Measurements from ENCODE around the gene TMEM247.

The TMEM247 gene

DNA sequence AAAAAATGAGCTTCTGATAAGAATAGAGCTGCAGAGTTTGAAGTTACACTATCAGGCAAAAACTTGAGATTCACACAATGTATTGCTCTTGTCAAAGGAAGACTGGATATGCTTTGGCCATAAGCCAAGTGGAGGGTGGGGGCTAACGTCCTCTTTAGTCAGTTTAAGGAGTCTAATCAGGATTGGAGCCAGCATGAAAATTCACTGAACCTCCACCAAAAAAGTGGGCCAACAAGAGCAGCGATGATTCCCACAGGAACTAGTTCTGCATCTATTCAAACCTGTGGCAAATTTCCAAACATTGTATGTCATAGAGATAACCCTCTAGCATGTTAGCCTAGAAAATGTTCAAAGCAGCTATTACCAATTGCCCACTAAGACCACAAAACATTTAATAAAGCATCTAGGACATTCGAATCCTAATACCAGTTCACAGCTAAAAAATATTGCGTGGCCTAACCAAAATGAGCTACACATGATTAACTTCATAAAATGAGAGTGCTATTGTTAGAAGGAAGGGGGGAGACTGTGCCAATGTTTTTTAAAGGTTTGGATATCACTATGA is 43.5 kb upstream of the TMEM247 start:
- TF ChIP-seq CTCF (IDR thresholded peaks at IDR 0.05; ENCODE audit: extremely low read depth, insufficient read depth, missing control alignments) = no peak
- DNase-seq (ENCODE audit: low spot score) = no peak
- in situ Hi-C loops (cut with MboI; ENCODE audit: low pct_unique_long_range_greater_than_20kb, low sequenced_read_pairs, unreplicated experiment) = no loop called here

GRCh38 chr2:46436800-46437199 is 42.6 kb upstream of the TMEM247 start:
- in situ Hi-C loops (cut with MboI; ENCODE audit: low pct_unique_long_range_greater_than_20kb, low sequenced_read_pairs, unreplicated experiment) = no loop called here
- no peak for DNase-seq (ENCODE audit: low spot score)
- TF ChIP-seq CTCF (IDR thresholded peaks at IDR 0.05; ENCODE audit: extremely low read depth, insufficient read depth, missing control alignments) = no peak

GRCh38 chr2:46438102-46438501 is 41.3 kb upstream of the TMEM247 start:
- in situ Hi-C loops (cut with MboI; ENCODE audit: low pct_unique_long_range_greater_than_20kb, low sequenced_read_pairs, unreplicated experiment) = no loop called here
- TF ChIP-seq CTCF (IDR thresholded peaks at IDR 0.05; ENCODE audit: extremely low read depth, insufficient read depth, missing control alignments) = no peak
- no peak for DNase-seq (ENCODE audit: low spot score)

DNA sequence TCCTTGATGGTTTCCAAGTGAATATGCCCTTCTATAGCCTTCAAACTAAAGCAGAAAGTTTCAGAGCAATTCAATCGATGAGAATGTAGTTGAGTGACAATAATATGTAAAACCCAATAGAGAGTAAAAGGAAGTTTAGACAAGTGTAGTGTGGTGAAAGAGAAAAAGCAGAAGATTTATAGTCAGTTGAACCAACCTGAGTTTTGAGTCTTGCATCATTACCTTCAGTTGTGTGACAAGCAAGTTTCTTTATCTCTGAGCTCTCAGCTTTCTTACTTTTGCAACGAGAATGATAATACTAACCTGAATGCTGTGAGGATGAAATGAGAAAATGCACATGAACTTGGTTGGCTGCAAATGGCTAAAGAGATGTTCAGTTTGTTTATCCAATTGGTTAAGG is 40.6 kb upstream of the TMEM247 start:
- TF ChIP-seq CTCF (IDR thresholded peaks at IDR 0.05; ENCODE audit: extremely low read depth, insufficient read depth, missing control alignments) = no peak
- no peak for DNase-seq (ENCODE audit: low spot score)
- in situ Hi-C loops (cut with MboI; ENCODE audit: low pct_unique_long_range_greater_than_20kb, low sequenced_read_pairs, unreplicated experiment) = no loop called here

- in situ Hi-C loops (cut with MboI; ENCODE audit: low pct_unique_long_range_greater_than_20kb, low sequenced_read_pairs, unreplicated experiment) = no loop called here
- no peak for TF ChIP-seq CTCF (IDR thresholded peaks at IDR 0.05; ENCODE audit: extremely low read depth, insufficient read depth, missing control alignments)
- DNase-seq (ENCODE audit: low spot score) = no peak
Observed at GRCh38 chr2:46439582-46439981, 39.8 kb upstream of the TMEM247 start.

DNA sequence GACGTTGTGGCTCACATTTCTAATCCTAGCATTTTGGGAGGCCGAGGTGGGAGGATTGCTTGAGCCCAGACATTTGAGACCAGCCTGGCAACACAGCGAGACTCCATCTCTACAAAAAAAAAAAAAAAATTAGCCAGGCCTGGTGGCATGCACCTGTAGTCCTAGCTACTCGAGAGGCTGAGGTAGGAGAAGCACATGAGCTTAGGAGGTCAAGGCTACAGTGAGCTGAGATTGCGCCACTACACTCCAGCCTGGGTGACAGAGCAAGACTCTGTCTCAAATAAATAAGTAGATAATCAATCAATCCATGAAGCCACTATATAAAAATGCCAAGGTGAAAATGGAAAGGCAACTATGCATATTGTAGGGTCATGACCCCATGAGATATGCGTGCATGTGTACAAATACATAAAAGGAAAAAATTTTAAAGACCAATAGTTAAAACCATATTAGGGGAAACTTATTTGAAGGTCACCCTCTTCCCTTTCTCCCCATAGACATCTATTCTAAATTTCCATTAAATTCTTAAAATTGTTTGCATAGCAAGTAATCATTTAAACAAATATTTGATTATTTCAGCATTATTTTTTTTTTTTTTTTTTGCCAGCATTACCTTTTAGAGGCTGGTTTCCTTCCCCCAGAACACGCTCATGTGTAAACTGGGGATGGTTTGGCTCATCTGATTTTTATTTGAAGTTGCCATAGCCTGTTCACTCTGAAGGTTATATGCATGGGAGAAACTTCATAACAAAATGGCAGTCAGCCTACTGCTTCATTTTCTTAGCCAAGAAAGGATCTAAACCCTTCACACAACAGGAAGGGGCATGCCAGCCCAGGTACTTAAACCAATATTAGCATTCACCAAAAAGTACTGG is 37.3 kb upstream of the TMEM247 start:
- no peak for TF ChIP-seq CTCF (IDR thresholded peaks at IDR 0.05; ENCODE audit: extremely low read depth, insufficient read depth, missing control alignments)
- in situ Hi-C loops (cut with MboI; ENCODE audit: low pct_unique_long_range_greater_than_20kb, low sequenced_read_pairs, unreplicated experiment) = no loop called here
- DNase-seq (ENCODE audit: low spot score) = no peak
